Endodermal cell (in vitro differentiated cells): ENCODE data around the gene TIPARP. TPM values are rescaled to one million over a fixed set of nuclear protein-coding genes. Genes with fewer than 3 reads are reported as not detected.

Experiments
- DNase-seq: peaks from one replicate; pipeline ENCODE4 v3.0.0-alpha.2; 2017
- H3K27ac ChIP-seq: 2 replicates; pipeline ENCODE4 v1.5.1; 2013; ENCODE audit warnings: mild to moderate bottlenecking, low read depth, low read length, moderate library complexity
- H3K27me3 ChIP-seq: 2 replicates; pipeline ENCODE4 v1.6.1; 2013; ENCODE audit warnings: mild to moderate bottlenecking, low read length, moderate library complexity; ENCODE audit not compliant: insufficient read depth, control insufficient read depth, poor library complexity, severe bottlenecking
- H3K36me3 ChIP-seq: 2 replicates; pipeline ENCODE4 v1.7.0; 2013; ENCODE audit warnings: mild to moderate bottlenecking, low read length, moderate library complexity; ENCODE audit not compliant: control insufficient read depth, insufficient read depth
- H3K4me1 ChIP-seq: one replicate; pipeline ENCODE4 v1.7.0; 2013; ENCODE audit warnings: low read length; ENCODE audit not compliant: control insufficient read depth, insufficient read depth
- H3K4me3 ChIP-seq: 2 replicates; pipeline ENCODE4 v1.5.1; 2013; ENCODE audit warnings: mild to moderate bottlenecking, low read length, moderate library complexity
- H3K9ac ChIP-seq: 2 replicates; pipeline ENCODE4 v1.6.1; 2013; ENCODE audit warnings: mild to moderate bottlenecking, low read length, moderate library complexity; ENCODE audit not compliant: poor library complexity, severe bottlenecking; ENCODE audit errors: extremely low read depth
- H3K9me3 ChIP-seq: 2 replicates; pipeline ENCODE4 v1.6.1; 2013; ENCODE audit warnings: mild to moderate bottlenecking, low read length, moderate library complexity; ENCODE audit not compliant: control insufficient read depth
- H3K27ac Mint-ChIP-seq: 2 replicates; pipeline ENCODE4 v1.8.0; 2020; ENCODE audit warnings: mixed read lengths
- H3K27me3 Mint-ChIP-seq: 2 replicates; pipeline ENCODE4 v1.8.0; 2021; ENCODE audit warnings: mild to moderate bottlenecking, mixed read lengths; ENCODE audit not compliant: insufficient read depth
- H3K36me3 Mint-ChIP-seq: 2 replicates; pipeline ENCODE4 v1.8.0; 2020; ENCODE audit warnings: low read depth, mixed read lengths
- H3K4me1 Mint-ChIP-seq: 2 replicates; pipeline ENCODE4 v1.8.0; 2020; ENCODE audit warnings: mixed read lengths
- H3K4me3 Mint-ChIP-seq: 2 replicates; pipeline ENCODE4 v1.8.0; 2020; ENCODE audit warnings: mild to moderate bottlenecking, moderate library complexity, mixed read lengths
- H3K9me3 Mint-ChIP-seq: 2 replicates; pipeline ENCODE4 v1.8.0; 2020; ENCODE audit warnings: mild to moderate bottlenecking, mixed read lengths
- WGBS, 2 experiments: methylation state at CpG; one replicate each; pipeline versions ENCODE4 v1.1.5 to v1.1.7; 2013; ENCODE audit warnings: missing lambda C conversion rate in 2 of 2, mixed read lengths in 1 of 2; ENCODE audit not compliant: insufficient coverage in 1 of 2, insufficient read length in 1 of 2; 5-methylcytosine and 5-hydroxymethylcytosine counted together
- total RNA-seq, 2 donors: library from RNA; stranded (reverse); fragmentation: NEBNext Ultra II Directional in 1 of 2; extraction: Animal tissue kit (Norgen Biotek cat#: 25700) in 1 of 2; gene quantifications; 2 replicates in 1 of 2; 3 replicates in 1 of 2; pipeline ENCODE4 v1.2.1, GENCODE V29; 2021
- TF ChIP-seq, protein P1 (sequence below): fragments of 200-600 bp; sonication (generic); conservative IDR thresholded peaks from 2 replicates; pipeline ENCODE4 v1.5.0; 2021; ENCODE audit warnings: antibody characterized with exemption, mild to moderate bottlenecking

Gene TIPARP
- total RNA-seq, 2 donors from 2014 or later = 27.1 to 34.3 TPM

DNA sequence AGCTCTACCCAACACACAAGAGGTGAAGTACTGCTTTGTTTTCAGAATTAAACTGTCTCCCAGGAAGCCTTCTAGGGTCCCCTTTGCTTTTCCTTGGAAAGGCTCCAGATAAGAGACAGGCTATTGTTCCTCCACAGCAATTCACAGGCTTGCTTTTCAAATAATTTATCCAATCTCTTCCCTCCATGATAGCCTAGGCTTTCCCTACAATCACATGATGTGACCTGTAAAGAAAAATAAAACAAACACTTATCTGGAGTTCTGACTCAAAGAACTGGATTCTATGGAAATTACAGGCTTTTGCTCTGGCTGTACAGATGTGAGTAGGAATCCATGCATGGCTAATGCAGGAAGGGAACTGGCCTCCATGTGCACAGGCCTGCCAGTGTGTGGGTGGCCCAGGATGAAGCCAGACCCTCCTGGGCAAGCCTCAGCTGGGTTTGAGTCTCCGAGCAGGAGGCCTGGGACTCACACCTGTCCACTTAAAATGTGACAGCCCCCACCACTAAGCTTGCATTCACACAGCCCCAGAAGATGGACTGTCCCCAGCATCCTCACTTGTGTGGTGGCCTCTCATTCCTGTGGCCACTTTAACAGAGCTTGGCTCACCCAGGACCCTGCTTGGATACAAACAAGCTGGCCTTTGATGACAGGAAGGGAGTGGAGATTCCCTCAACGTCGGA lies 75.9 kb downstream of the TIPARP start:
- TF ChIP-seq, protein P1, sequence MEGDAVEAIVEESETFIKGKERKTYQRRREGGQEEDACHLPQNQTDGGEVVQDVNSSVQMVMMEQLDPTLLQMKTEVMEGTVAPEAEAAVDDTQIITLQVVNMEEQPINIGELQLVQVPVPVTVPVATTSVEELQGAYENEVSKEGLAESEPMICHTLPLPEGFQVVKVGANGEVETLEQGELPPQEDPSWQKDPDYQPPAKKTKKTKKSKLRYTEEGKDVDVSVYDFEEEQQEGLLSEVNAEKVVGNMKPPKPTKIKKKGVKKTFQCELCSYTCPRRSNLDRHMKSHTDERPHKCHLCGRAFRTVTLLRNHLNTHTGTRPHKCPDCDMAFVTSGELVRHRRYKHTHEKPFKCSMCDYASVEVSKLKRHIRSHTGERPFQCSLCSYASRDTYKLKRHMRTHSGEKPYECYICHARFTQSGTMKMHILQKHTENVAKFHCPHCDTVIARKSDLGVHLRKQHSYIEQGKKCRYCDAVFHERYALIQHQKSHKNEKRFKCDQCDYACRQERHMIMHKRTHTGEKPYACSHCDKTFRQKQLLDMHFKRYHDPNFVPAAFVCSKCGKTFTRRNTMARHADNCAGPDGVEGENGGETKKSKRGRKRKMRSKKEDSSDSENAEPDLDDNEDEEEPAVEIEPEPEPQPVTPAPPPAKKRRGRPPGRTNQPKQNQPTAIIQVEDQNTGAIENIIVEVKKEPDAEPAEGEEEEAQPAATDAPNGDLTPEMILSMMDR = no peak
- Histone ChIP-seq H3K9ac (peak overlapping the region; percentile 9), H3K36me3 (no peaks in the 10 kb centered on the region), H3K4me3 (no peak overlapping the region), H3K9me3 (peaks cover 20% of the 10 kb centered on the region), H3K4me1 (peaks cover 18% of the 10 kb centered on the region), H3K27ac (peak overlapping the region; percentile 72), H3K27me3 (no peaks in the 10 kb centered on the region)
- peaks cover 6% of the 10 kb centered on the region for H3K9me3 Mint-ChIP-seq
- peak overlapping the region; percentile 92 for H3K27ac Mint-ChIP-seq
- DNase-seq = peak; percentile 70
- 17 to 30% methylated on average over 3 of the region's 3 CpGs for WGBS, 2 experiments
- no peak overlapping the region for H3K4me3 Mint-ChIP-seq
- no peaks in the 10 kb centered on the region for H3K36me3 Mint-ChIP-seq
- H3K27me3 Mint-ChIP-seq = peaks cover 2% of the 10 kb centered on the region
- H3K4me1 Mint-ChIP-seq = peaks cover 36% of the 10 kb centered on the region

DNA sequence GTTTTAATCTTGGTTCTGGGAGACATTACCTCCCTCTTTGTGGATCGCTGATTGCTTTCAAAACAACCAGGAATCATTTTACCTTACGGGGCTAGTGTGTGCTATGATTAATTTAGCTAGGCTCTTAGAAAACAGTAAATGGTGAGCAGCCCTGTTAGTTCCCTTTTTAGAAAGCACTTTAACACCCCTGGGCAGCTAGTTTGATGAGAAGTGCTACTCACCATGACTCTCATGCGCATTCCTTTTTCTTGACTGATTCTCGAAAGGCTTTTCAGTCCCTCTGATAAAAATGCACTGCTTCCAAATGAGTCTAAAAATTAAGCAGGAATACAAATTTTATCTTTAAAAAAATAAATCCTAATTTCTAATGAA lies 76.5 kb downstream of the TIPARP start:
- peak overlapping the region; percentile 9 for H3K9ac ChIP-seq
- H3K36me3 ChIP-seq = no peaks in the 10 kb centered on the region
- peaks cover 6% of the 10 kb centered on the region for H3K9me3 Mint-ChIP-seq
- H3K9me3 ChIP-seq = peaks cover 20% of the 10 kb centered on the region
- TF ChIP-seq, protein P1 = no peak
- peak overlapping the region; percentile 29 for H3K4me3 Mint-ChIP-seq
- peaks cover 36% of the 10 kb centered on the region for H3K4me1 Mint-ChIP-seq
- H3K27ac ChIP-seq = peak overlapping the region; percentile 72
- no peak for DNase-seq
- H3K4me1 ChIP-seq = peaks cover 18% of the 10 kb centered on the region
- WGBS, 2 experiments = 49 to 54% methylated on average over 2 to 4 of the region's 4 CpGs
- H3K27me3 ChIP-seq = no peaks in the 10 kb centered on the region
- H3K4me3 ChIP-seq = no peak overlapping the region
- peak overlapping the region; percentile 92 for H3K27ac Mint-ChIP-seq
- H3K27me3 Mint-ChIP-seq = peaks cover 2% of the 10 kb centered on the region
- H3K36me3 Mint-ChIP-seq = no peaks in the 10 kb centered on the region

DNA sequence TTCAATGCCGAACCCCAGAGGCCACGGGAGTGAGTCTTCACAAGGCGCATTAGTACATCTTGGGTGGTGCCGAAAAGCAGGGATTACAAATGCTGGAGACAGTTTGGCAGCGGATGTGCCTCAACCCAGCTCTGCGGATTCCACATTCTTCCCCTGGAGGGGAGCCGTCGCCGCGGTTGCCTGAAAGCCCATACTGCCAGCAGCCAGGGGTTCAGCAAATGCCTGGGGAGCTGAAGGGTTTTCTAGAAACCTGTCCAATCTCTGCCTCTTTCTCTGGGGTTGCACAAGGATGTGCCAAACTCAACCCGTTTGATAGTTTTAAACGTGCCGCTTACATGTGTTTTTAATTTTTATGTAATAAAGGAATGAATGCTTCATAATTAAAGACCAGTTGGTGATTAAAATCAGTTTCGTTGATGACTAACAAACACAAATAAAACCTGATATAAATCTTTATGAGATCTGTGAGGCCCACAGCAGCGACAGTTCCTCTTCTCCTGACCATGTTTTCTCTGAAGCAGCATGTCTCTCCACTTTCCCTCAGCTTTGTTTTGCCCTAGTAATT lies 77.2 kb downstream of the TIPARP start:
- Histone ChIP-seq H3K9ac (peak overlapping the region; percentile 9), H3K36me3 (no peaks in the 10 kb centered on the region), H3K9me3 (peaks cover 14% of the 10 kb centered on the region), H3K4me1 (peaks cover 18% of the 10 kb centered on the region), H3K4me3 (no peak overlapping the region), H3K27ac (peak overlapping the region; percentile 58), H3K27me3 (no peaks in the 10 kb centered on the region)
- Mint-ChIP-seq H3K4me1 (peaks cover 36% of the 10 kb centered on the region), H3K9me3 (peaks cover 6% of the 10 kb centered on the region), H3K4me3 (peak overlapping the region; percentile 29), H3K36me3 (no peaks in the 10 kb centered on the region), H3K27me3 (peaks cover 2% of the 10 kb centered on the region), H3K27ac (peak overlapping the region; percentile 94)
- TF ChIP-seq, protein P1 = peak; percentile 35
- DNase-seq = peak; percentile 92
- WGBS, 2 experiments = 22 to 33% methylated on average over 9 to 15 of the region's 15 CpGs

Other genes starting within 250 kb of the TIPARP start
- 100 to 1,000 TPM; 187 to 200 TPM for gene SSR3, start 119.5 kb upstream of the TIPARP start, total RNA-seq
- 1 to 10 TPM; 1.0 to 1.2 TPM for gene LEKR1, start 151.8 kb downstream of the TIPARP start, total RNA-seq